Measurements from ENCODE around the gene ZYG11B.

DNA sequence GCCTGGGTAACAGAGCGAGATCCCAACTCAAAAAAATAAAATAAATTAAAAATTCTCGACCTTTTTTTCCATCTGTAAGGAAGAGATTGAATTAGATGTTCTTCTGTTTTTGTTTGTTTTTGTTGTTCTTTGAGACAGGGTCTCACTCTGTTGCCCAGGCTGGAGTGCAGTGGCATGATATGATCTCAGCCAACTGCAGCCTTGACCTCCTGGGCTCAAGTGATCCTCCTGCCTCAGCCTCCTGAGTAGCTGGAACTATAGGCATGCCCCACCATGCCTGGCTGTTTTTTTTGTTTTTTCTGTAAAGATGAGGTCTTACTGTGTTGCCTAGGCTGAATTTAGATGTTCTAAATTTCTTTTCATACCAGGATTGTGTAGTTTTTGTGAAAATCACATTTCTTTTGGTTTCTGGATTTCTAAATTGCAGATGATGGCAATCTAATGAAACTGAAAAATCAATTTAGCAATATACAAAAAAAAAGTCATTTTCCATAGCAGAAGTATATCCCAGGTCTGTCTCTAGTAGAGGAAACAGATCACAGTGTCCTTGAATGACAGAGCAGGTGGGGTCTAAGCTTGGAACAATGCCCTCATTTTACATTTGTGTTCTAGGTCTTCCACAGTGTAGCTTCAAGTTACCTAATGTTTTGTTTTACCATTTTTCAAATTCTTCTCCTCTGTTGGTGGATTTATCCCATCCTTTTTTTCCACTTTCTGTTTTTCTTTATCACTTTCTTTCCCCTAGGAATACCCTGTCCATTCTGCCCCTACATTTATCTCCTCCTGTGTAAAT is 136.6 kb downstream of the ZYG11B start:
- no peak for TF ChIP-seq EZH2 (IDR thresholded peaks at IDR 0.05; ENCODE audit: borderline replicate concordance, low read depth, low read length, severe bottlenecking)
- TF ChIP-seq, protein P1, sequence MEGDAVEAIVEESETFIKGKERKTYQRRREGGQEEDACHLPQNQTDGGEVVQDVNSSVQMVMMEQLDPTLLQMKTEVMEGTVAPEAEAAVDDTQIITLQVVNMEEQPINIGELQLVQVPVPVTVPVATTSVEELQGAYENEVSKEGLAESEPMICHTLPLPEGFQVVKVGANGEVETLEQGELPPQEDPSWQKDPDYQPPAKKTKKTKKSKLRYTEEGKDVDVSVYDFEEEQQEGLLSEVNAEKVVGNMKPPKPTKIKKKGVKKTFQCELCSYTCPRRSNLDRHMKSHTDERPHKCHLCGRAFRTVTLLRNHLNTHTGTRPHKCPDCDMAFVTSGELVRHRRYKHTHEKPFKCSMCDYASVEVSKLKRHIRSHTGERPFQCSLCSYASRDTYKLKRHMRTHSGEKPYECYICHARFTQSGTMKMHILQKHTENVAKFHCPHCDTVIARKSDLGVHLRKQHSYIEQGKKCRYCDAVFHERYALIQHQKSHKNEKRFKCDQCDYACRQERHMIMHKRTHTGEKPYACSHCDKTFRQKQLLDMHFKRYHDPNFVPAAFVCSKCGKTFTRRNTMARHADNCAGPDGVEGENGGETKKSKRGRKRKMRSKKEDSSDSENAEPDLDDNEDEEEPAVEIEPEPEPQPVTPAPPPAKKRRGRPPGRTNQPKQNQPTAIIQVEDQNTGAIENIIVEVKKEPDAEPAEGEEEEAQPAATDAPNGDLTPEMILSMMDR (IDR thresholded peaks at IDR 0.05; ENCODE audit: borderline replicate concordance, extremely low read depth, low read length, poor library complexity, severe bottlenecking): no peak

Measured in DND-41 (cell line).